GM12878 (cell line): Measurements from ENCODE around the gene SGSH.

Experiments
- EZH2 ChIP-seq: IDR thresholded peaks from 2 replicates; pipeline ENCODE4 v1.6.1; 2012; ENCODE audit warnings: low read depth, mild to moderate bottlenecking, control low read depth, inconsistent platforms, low read length, borderline replicate concordance; ENCODE audit not compliant: control insufficient read depth
- MEF2A ChIP-seq: IDR thresholded peaks from 2 replicates; pipeline ENCODE4 v1.6.1; 2011; ENCODE audit warnings: low read depth, mild to moderate bottlenecking, low read length, moderate library complexity; ENCODE audit not compliant: insufficient read depth
- RFX5 ChIP-seq: IDR thresholded peaks from 2 replicates; pipeline ENCODE4 v1.6.1; 2011; ENCODE audit warnings: low read depth, low read length, improper control_type of control experiment

- TF ChIP-seq RFX5 (0 out of 2 replicates have a peak, but pooled peaks have one; percentile 16), EZH2 (no peak), MEF2A (peak; percentile 62; the same call in 1 of the 2 replicates)
These were observed 45.3 kb upstream of the SGSH start for GRCh38 chr17:80265205-80266068.
